Activated CD4-positive, alpha-beta T cell treated with anti-CD3 and anti-CD28 coated beads for 24 hours (primary cell): ENCODE results near the gene ABHD5.

Experiments used
- DNase-seq, 2 donors: peaks; one replicate each; pipeline ENCODE4 v3.0.0-alpha.2; 2020; ENCODE audit warnings: low read depth in 2 of 2

Gene ABHD5

DNA sequence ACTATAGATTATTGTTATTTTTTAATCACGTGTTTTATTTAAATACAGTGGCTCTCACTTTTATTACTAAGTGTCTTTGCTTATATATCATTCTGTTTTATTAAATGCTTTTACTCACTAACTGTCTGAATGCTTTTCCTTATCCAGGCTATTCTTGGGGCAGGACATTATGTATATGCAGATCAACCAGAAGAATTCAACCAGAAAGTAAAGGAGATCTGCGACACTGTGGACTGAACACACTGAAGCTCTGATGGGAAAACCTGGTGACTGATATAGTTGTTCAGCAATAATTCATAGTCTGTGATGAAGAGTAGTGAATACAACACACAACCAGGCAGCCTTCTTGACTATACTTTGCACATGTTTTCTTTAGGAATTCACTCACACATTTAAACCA is 27.6 kb downstream of the ABHD5 start:
- DNase-seq: no peak

DNA sequence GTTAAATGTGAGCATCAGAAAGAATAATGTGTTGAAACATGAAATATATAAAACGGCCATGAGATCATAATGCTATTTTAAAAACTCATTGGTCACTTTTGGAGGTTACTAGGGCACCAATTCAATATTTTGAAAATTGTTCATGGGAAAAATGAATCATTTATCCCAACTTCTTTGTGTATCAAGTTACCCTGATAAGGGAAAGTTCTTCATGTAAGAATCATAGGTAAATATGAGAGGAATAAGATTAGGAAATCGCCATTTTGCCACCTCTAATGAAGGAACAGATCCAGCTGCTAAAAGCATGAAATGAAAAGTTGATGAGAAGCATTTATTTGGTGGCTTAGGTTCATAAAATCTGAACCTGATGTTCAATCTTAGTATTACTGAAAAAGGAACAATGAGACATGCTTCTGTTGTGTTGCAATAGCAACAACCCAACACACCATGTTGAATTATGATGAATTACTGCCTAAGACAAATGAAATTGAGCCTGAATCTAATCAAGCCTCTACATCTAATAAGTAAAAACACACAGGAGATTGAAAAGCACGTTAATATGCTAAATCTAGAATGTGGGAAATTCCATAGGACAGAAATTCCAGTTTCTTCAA is 32.5 kb downstream of the ABHD5 start:
- DNase-seq: no peak

DNA sequence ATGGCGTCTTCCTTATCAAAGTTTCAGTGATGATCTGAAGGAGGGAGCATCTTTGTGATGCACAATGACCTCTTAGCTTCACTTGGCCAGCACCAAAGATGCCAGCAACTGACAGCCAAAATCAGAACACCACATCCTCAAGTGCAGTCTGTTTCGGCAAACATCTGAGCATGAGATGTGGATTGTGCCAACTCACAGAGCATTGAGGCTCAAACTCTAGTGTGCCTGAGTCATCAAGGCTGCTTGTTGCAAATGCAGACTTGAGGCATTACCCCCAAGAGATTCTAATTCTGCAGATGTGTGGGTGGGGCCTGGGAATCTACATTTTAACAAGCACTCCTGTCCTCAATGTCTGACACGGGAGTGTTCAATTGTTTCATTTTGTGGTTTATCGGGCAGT is 35.8 kb downstream of the ABHD5 start:
- DNase-seq: no peak

DNA sequence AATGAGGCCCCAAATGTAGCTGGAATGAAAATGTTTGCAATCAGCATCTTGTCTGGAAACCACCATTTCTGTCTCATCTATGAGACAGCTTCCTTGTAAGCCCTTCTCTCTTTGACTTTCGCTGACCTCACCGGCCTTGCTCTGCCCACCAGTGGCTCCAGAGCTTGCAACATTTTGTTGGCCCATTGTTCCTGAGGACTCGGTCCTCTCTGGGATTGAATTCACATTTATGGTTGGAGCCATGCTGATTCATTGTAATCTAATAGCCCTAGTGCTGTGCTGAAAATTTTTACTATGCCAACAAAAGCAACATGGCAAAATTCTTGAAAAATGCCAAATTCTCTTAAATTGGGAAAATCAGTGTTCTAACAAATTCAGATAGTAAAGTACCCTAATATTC is 37.2 kb downstream of the ABHD5 start:
- DNase-seq: no peak

DNA sequence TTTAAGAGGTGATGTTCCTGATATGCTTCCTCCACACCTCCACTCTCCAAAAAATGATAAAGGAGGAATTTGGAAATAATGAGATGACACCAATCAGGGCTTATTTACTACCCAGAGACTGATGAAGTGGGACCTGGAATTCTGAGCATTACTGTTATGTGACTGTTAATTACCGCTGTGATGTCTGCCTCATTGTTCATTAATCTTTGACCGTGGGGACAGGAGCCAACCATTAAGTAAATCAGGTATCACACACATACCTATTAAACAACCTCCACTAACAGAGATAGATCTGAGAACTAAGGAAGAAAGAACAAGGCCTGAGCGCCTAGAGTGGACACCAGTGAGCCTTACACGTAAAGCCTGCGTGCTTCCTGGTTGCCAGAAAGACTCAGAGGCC is 37.7 kb downstream of the ABHD5 start:
- no peak for DNase-seq

DNA sequence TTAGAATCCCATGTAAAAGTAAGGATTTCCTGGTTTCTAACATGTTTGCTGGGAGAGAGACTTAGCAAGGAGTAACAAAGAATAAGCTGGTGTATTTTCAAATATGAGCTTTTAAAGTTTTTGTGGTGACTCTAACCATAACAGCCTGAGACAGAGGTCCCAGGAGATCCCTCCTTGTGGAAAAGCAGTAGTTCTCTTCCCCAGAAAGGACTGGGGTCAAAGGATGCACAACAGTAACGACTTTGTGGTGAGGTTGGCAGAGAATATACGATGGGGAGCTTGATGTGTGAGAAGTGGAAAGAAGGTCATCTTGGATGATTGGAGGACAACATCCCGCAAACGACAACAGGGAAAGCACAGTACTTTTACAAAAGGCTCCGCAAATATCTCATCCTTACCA is 38.2 kb downstream of the ABHD5 start:
- DNase-seq: no peak

DNA sequence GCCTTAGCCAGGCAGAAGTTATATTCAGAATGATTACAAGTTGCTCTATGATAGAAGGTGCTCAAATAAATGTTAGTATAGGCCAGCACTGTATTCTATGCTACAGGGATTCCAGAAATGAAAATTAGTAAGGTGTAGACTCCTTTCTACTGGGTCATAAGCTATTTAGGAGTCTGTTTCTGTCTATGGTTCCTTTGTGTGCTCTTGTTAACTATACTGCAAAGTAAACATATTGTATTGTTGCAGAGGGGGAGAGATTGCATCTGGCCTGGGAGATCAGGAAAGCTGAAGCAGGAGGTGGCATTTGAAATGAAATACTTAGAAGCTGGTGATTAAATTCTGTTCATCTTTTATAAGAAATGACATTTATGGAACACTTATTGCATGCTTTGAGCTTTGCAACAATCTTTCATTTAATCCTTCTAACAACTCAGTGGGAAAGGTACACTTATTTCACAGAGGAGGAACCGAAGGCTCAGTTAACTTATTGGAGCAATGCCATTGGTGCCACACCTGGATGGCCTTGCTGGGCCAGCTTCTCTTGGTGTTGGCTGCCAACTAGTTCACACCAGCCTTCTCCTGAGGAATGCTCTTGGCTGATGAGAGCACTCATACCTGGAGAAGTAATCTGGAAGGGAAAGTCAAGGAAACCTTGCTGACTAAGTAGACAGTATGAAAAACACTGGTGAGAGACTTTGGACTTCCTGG is 39.1 kb downstream of the ABHD5 start:
- DNase-seq: no peak

DNA sequence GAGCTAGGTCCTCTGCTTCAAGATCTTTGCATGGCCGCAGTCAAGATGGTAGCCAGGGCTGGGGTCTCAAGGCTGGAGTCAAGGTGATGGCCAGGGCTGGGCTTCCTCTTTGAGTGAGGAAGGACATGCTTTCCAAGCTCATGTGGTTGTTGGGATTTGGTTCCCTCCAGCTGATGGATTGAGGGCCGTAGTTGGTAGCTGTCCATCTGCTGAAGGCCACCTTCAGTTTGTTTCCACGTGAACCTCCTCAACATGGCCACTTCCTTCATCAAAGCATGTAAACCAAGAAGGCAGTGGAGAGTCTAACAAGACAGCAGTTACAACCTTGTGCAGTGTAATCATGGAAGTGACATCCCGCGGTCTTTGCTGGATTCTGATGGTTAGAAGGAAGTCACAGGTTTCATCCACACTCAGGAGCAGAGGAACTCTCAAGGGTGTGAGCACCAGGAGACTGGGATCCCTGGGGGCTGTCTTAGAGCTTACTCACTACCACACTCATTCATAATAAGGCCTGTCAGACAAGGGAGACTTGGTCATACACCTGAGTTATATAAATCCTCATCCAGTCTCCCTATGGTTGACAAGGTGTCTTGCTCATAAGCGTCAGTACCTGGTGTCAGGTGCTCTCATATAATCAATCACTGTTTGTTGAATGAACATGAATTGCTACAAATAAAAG is 42.1 kb downstream of the ABHD5 start:
- DNase-seq: no peak

DNA sequence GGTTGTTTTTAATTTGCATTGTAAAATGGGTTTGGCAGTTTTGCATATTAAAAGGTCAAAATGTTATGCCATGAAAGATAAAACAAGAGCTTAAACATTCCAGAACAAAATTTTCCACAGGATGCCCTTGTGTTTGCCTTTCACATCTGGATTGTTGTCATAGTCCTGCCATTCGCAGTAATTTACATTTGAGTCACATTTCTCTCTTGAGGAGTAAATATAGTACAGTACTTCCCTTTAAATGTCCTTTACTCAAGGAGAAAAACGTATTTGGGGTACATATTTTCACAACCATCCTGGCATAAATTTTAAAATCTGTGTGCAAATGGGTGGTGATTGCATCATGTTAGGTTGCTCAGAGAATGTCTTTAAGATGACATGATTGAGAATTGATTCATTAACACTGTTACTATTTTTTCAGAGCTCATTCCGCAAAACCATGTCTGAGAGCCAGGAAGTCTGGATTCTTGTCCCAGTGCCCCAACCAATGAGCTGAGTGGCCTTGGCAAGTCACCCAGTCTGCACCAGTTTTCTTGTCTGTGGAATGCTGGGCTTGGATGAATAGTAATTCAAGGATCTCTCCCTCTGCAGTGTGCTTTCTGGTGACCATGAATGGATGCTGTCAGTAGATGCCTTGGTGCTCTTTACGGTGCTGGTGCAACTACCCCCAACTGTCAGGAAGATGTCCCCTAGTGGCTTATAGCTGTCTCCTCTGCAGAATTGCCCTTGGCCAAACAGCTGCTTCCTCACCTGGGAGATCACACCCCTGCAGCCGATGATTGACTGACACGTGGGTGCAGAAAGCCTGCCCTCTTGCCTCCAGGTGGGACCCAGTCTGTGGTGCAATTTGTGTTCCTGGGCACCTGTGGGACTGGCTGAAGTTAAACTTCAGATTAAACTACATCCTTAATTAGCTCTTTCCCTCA is 43.0 kb downstream of the ABHD5 start:
- no peak for DNase-seq

DNA sequence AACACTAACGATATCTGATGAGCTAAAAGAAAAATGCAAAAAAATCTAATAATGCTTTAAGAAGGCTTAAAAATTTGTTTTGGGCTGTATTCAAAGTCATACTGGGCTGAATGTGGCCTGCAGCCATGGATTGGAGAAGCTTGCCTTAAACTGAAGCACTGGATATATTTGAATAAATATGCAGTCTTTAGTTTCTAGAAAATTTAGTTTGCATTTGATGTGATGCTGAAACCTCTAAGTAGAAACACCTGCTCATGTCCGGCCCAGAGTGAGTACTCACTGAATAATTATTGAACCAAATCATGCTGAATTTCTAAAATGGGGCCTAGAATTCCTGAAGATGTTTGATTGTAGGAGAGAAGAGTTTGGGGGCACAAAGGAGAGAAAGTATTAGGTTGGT is 43.9 kb downstream of the ABHD5 start:
- no peak for DNase-seq

DNA sequence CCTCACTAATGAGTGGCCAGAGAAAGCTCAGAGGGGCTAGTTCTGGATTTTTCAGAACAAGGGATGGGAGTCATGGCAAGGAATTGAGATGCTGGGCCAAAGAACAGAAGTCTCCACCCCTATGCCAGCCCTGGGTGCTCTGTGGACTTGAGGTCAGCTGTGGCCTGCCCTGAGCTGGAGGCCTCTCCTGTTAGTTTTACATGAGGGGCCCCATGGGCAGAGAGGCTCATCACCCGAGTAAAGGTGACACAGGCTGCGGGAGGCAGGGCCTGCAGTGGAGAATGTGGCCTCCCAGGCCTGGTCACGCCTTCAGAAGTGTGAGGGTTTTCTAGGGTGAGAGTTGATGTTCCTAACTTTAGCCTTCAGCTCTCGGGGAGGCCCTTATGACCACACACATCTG is 44.9 kb downstream of the ABHD5 start:
- DNase-seq: no peak

DNA sequence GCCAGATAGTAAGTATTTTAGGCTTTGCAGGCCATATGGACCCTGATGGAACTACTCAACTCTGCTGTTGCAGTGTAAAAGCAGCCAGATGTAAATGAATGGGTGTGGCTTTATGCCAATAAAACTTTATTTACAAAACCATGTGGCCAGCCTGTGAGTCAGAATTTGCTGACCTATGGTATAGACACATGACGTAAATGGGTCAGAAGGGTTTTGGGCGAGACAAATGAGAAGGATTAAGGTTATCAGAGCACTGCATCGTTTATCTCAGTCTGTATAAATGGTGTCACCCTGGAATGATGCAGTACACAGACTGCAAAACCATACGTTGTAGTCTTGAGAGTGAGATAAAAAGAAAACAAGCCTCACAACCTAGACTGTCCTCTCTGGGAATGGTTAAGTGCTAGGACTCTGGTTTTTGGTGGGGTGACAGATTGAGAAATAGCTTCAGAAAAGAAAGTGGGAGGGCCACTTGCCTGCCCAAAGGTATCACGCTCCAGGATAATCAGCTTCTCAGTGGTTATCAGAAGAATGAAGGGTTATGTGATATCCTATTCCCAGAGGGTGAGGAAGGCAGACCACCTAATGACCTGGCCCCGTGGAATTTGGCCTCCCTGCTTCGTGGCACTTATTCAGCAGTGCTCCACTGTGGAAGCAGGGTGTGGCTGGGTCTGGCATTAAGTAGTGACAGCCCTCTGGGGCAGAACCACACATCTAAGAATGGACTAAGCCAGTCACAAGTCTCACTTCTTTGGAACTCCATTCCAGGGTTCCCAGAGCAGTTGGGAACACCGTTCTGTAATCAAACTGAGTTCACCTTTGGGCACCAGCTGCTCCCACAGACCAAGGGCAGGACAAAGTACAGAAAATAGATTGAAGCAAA is 46.1 kb downstream of the ABHD5 start:
- DNase-seq: no peak

DNA sequence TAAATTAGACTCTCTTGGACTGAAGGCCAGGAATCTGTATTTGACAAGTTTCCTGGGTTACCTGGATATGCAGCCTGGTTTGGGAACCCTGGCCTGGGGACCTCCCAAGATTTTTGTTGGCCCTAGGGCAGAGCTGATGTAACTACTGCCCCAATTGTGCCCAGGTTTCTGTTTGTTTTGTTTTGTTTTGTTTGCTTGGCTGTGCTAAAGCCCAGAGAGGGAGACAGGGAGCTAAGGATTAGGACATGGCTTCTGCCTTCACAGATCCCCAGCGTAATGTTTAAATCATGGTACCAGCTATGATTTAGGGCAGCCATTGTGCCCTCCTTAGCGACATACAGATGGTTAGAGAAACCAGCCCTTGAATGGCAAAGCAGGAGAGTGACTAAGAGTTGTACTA is 47.6 kb downstream of the ABHD5 start:
- no peak for DNase-seq

DNA sequence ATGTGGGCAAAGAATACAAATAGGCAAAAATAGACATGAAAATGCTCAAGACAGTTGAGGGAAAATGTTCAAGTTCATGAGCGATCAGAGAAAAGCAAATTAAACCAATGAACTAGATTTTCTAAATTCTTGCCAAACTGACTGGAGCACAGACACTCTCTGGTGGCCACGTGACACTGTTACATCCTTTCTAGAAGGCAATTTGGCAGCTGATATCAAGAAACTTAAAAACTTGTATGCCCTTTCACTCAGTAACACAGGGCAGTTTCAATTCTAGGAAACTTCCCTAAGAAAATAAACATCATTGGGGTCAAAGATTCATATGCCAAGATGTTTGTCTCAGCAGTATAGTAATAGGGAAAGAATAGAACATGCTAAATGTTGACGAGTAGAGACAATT is 52.2 kb downstream of the ABHD5 start:
- DNase-seq: no peak

DNA sequence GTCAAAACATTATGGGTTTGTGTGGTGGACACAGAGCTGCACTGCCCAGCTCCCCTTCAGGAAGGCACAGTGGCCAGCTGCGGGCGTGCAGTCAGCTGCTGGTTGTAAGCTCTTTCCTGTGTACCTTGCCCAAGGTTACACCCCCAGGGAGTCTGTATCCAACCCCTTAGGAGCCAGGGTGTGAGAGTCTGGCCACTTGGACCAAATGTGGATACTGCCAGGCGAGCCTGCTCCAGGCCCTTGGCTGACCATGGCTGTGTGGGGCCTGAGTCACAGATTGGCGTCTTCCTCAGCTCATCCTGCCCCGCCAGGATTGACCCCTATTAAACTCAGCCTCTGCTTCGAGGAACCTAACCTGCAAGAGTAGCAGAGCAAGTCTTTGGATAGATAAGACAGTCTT is 56.9 kb downstream of the ABHD5 start:
- no peak for DNase-seq

DNA sequence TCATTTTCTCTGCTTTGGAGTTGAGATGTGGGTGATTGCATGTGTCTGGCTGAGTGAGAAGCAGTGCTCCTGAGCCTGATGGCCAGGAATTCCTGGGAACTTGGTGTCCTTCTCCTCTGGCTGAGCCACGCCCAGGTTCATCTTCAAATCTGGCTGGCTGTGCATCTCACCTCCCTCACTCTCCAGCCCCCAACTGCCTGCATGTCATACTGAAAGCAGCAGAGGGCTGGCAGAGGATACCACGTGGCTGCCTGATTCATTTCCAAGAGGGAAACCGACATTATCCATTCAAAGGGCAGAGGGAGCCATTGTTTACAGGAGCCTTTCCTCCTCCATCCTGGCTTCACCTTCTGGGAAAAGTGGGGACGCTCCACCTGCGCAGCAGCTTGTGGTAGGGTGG is 57.4 kb downstream of the ABHD5 start:
- no peak for DNase-seq

DNA sequence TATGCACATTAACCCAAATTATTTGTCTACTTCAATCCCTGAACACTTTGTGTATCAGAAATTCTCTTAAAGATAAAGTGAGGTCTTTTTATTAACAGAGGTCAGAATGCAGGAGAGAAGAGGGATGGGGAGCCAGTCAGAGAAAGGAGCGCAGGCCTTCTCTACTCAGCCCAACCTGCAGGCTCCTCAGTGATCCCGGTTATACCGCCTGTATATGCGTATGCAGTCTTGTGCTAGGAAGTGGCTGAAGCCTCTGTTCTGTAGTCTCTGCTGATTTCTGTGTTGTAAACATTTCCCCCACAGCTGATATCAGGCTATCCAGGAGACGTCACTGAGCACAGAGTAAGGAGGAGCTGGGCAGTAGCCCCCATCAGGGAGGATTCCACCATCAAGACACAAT is 57.9 kb downstream of the ABHD5 start:
- DNase-seq: no peak

DNA sequence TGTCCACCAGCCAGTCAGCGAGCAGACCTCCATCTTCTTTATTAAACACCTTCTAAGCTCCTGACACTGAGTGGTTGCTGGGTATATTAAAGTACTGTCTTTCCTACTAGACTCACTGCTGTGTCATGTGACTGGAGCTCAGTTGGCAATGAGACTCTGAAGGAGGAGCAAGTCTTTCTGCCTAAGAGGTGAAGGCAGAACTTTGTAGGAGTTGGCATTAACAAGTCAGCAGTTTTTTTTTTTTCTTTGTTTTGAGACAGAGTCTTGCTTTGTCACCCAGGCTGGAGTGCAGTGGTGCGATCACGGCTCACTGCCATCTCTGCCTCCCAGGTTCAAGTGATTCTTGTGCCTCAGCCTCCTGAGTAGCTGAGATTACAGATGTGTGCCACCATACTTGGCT is 62.2 kb downstream of the ABHD5 start:
- DNase-seq: no peak

DNA sequence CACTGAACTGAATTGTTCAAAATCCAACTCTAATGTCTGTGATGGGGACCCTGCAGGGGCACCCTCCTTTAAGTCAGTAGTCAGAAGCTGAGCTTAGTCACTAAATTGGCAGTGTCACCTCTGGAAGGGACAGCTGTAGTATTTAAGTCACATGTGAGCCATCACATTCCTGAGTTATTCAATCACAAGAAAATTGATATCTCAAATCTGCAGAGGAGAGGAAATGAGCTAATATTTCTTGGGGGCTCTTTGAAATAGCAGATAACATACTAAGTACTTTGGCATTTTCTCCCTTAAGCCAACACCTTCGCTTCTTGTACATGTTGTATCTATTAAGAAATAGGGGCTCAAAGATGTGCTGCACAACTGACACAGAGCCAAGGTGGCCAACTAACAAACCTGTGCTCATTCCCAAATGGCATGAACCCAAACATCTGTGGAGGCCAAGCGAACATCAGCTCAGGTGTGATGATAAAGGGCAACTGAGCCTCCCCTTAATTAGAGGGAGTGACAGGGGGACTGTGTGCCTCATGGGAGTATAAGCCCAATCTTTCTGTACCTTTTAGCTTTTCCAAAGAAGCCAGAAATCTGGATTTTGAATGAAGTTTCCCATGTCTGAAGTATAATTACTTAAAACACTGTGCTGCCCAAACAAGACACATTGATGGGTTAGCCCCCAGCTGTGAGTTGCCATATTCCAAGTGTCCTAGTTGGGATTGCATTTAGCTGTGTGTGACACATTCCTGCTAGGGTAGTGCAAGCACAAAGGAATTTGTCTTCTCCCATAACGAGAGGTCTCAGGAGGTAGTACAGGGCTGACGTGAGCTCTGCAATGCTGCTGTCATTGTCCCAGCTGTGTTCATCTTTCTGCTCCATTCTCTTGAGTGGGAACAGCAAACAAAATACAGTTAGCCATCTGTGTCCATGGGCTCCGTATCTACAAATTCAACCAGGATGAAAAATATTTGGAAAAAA is 63.3 kb downstream of the ABHD5 start:
- no peak for DNase-seq
